Fibroblast of lung (primary cell): ENCODE data around the gene MLST8. TPM values are rescaled to one million over a fixed set of nuclear protein-coding genes. Genes with fewer than 3 reads are reported as not detected.

ENCODE experiments used
- DNase-seq, 2 donors: peaks; one replicate each; pipeline versions ENCODE4 v3.0.0 to v3.0.0-alpha.2; 2010; ENCODE audit warnings: low read depth in 2 of 2
- H2AFZ ChIP-seq: 2 replicates; pipeline ENCODE4 v1.5.1; 2012; ENCODE audit warnings: low read length, control low read depth, inconsistent platforms
- H3K27ac ChIP-seq: 2 replicates; pipeline ENCODE4 v1.5.1; 2011; ENCODE audit warnings: low read length, control low read depth; ENCODE audit not compliant: insufficient read depth
- H3K27me3 ChIP-seq: 2 replicates; pipeline ENCODE4 v1.5.1; 2011; ENCODE audit warnings: mild to moderate bottlenecking, low read length; ENCODE audit not compliant: control insufficient read depth, insufficient read depth
- H3K36me3 ChIP-seq: 2 replicates; pipeline ENCODE4 v1.5.1; 2011; ENCODE audit warnings: low read length; ENCODE audit not compliant: control insufficient read depth, insufficient read depth
- H3K4me1 ChIP-seq: 2 replicates; pipeline ENCODE4 v1.5.1; 2011; ENCODE audit warnings: low read length; ENCODE audit not compliant: control insufficient read depth, insufficient read depth; ENCODE audit errors: extremely low read depth
- H3K4me2 ChIP-seq: 2 replicates; pipeline ENCODE4 v1.5.1; 2011; ENCODE audit warnings: low read length, control low read depth; ENCODE audit not compliant: insufficient read depth; ENCODE audit errors: extremely low read depth
- H3K4me3 ChIP-seq, 4 experiments: fragments of 200-600 bp in 1 of 4; sonication (generic) in 1 of 4; replicated peaks in 1 of 4; 2 replicates each; pipeline ENCODE4 v1.5.1; 2011 to 2016; ENCODE audit warnings: low read length in 4 of 4, low read depth in 3 of 4, mild to moderate bottlenecking in 3 of 4, control low read depth in 2 of 4, inconsistent platforms in 1 of 4, mixed read lengths in 1 of 4; ENCODE audit not compliant: insufficient read depth in 1 of 4; ENCODE audit errors: control extremely low read depth in 1 of 4
- H3K79me2 ChIP-seq: 2 replicates; pipeline ENCODE4 v1.5.1; 2012; ENCODE audit warnings: mild to moderate bottlenecking, low read length, inconsistent platforms; ENCODE audit not compliant: control insufficient read depth, insufficient read depth
- H3K9ac ChIP-seq: 2 replicates; pipeline ENCODE4 v1.5.1; 2011; ENCODE audit warnings: mild to moderate bottlenecking, low read length, control low read depth; ENCODE audit not compliant: insufficient read depth
- H3K9me3 ChIP-seq: 2 replicates; pipeline ENCODE4 v1.5.1; 2012; ENCODE audit warnings: low read depth, low read length; ENCODE audit not compliant: control insufficient read depth, insufficient read depth
- H4K20me1 ChIP-seq: 2 replicates; pipeline ENCODE4 v1.5.1; 2011; ENCODE audit warnings: low read length; ENCODE audit not compliant: control insufficient read depth, insufficient read depth; ENCODE audit errors: extremely low read depth
- CTCF ChIP-seq, 2 donors: IDR thresholded peaks in 1 of 2; conservative IDR thresholded peaks in 1 of 2; 1 replicate in 1 of 2; 2 replicates in 1 of 2; pipeline ENCODE4 v1.5.1; 2011 to 2012; ENCODE audit warnings: low read length in 2 of 2, control low read depth in 1 of 2, inconsistent platforms in 1 of 2, low read depth in 1 of 2, mild to moderate bottlenecking in 1 of 2
- EZH2 ChIP-seq: IDR thresholded peaks from 2 replicates; pipeline ENCODE4 v1.5.1; 2012; ENCODE audit warnings: low read length, control low read depth, mild to moderate bottlenecking; ENCODE audit errors: missing control alignments
- polyA plus RNA-seq, 2 donors: library from polyadenylated mRNA; depleted of rRNA in 1 of 2; stranded (reverse) in 1 of 2; unstranded in 1 of 2; fragments of >200 nt; gene quantifications; 2 replicates each; pipeline ENCODE4 v1.2.1, GENCODE V29; 2011 to 2012; ENCODE audit warnings: missing spikeins in 1 of 2
- total RNA-seq: library from RNA; depleted of rRNA; stranded (reverse); fragments of >200 nt; gene quantifications from 2 replicates; pipeline ENCODE4 v1.2.1, GENCODE V29; 2014

Gene MLST8
- total and polyA plus RNA-seq, 2 donors (not counting 1 experiment from before 2014, with no cell fraction given) = 16.8 to 30.9 TPM

GRCh38 chr16:2230376-2230775 lies 25.1 kb downstream of the MLST8 start:
- H3K4me1 ChIP-seq = peaks cover 2% of the 10 kb centered on the region
- peaks cover 23% of the 10 kb centered on the region for H3K79me2 ChIP-seq
- H4K20me1 ChIP-seq = no peaks in the 10 kb centered on the region
- DNase-seq = no peak
- H3K27me3 ChIP-seq = no peaks in the 10 kb centered on the region
- no peak overlapping the region for H3K9ac ChIP-seq
- no peaks in the 10 kb centered on the region for H3K9me3 ChIP-seq
- no peak overlapping the region for H3K27ac ChIP-seq
- H3K36me3 ChIP-seq = peaks cover 38% of the 10 kb centered on the region
- TF ChIP-seq CTCF (conservative IDR thresholded peaks at IDR 0.05 in 1 of 2, IDR thresholded peaks at IDR 0.05 in 1 of 2; ENCODE audit: low read depth in 1 of 2, low read length in 2 of 2) (no peak), EZH2 (no peak)
- H2AFZ ChIP-seq = no peak overlapping the region
- H3K4me3 ChIP-seq = no peak overlapping the region
- H3K4me2 ChIP-seq = no peak overlapping the region

DNA sequence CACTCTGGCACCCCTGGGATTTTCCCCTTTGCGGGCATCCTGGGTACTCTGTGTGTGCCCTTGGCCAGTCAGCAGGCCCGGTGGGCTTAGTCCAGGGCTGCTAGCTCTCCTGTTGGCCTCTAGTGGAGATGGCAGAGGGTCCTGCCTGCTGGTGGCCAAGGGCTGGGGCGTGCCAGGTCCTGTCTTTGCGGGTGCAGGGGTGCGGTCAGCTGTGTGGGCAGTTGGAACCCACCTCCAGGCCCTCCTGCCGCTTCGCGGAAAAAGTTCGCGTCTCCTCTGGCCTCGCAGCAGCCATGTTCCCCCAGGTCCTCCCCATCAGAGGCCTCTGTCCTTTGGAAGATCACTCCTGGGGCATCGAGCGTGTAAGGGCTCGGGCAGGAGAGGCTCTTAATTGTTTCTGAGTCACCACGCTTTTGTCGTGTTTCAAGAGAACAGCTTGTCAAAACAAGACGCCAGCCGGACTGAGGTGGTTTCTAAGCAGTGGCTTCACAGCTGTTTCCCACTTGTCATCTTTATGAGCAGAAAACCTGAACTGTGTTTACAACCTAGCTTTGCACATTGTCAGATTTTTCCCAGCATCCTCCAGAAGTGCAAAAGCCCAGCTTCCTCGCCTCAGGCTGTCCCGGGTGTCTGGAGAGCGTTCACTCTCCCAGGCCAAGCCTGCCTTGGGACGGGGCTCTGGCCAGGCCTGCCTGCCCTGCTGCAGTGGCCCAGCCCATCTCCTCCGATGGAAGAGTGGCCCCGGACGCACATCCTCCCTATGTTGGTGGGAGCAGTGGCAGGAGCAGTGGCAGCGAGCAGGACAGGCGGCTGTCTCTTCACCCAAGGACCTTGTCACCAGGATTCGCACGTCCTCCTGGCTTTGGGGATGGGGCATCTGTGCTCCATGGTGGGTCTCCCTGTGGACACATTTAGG lies 26.0 kb downstream of the MLST8 start:
- H3K4me1 ChIP-seq = peaks cover 2% of the 10 kb centered on the region
- H4K20me1 ChIP-seq = no peaks in the 10 kb centered on the region
- no peak overlapping the region for H3K4me2 ChIP-seq
- TF ChIP-seq CTCF (conservative IDR thresholded peaks at IDR 0.05 in 1 of 2, IDR thresholded peaks at IDR 0.05 in 1 of 2; ENCODE audit: low read depth in 1 of 2, low read length in 2 of 2) = no peak
- TF ChIP-seq EZH2 = no peak
- DNase-seq = no peak
- H3K4me3 ChIP-seq = no peak overlapping the region
- H3K9me3 ChIP-seq = no peaks in the 10 kb centered on the region
- H3K9ac ChIP-seq = no peak overlapping the region
- H3K27me3 ChIP-seq = no peaks in the 10 kb centered on the region
- peaks cover 16% of the 10 kb centered on the region for H3K79me2 ChIP-seq
- H3K27ac ChIP-seq = no peak overlapping the region
- no peak overlapping the region for H2AFZ ChIP-seq
- H3K36me3 ChIP-seq = peaks cover 41% of the 10 kb centered on the region

- TF ChIP-seq CTCF (conservative IDR thresholded peaks at IDR 0.05 in 1 of 2, IDR thresholded peaks at IDR 0.05 in 1 of 2; ENCODE audit: low read depth in 1 of 2, low read length in 2 of 2) (no peak), EZH2 (no peak)
- Histone ChIP-seq H3K27me3 (no peaks in the 10 kb centered on the region), H3K4me2 (no peak overlapping the region), H2AFZ (no peak overlapping the region), H3K27ac (no peak overlapping the region), H3K4me3 (no peak overlapping the region), H3K9ac (no peak overlapping the region), H3K36me3 (peaks cover 41% of the 10 kb centered on the region), H3K79me2 (peaks cover 7% of the 10 kb centered on the region), H4K20me1 (no peaks in the 10 kb centered on the region), H3K4me1 (peaks cover 2% of the 10 kb centered on the region), H3K9me3 (no peaks in the 10 kb centered on the region)
- no peak for DNase-seq
Measured at GRCh38 chr16:2232094-2232990, 27.1 kb downstream of the MLST8 start.
